Liver (tissue), 9 donors: ENCODE data around the gene UIMC1. TPM values are rescaled to one million over a fixed set of nuclear protein-coding genes. Genes with fewer than 3 reads are reported as not detected.

Experiments used
- DNase-seq: peaks from one replicate; pipeline ENCODE4 v3.0.0-alpha.2; 2017; ENCODE audit warnings: low spot score
- H3K27ac ChIP-seq, 2 donors: one replicate each; pipeline ENCODE4 v1.7.0; 2013; ENCODE audit warnings: inconsistent platforms in 2 of 2, low read length in 2 of 2, control low read depth in 1 of 2, low read depth in 1 of 2, mild to moderate bottlenecking in 1 of 2
- H3K27me3 ChIP-seq, 4 donors: one replicate each; pipeline versions ENCODE4 v1.6.1 to v1.7.0; 2013; ENCODE audit warnings: low read length in 3 of 4, inconsistent platforms in 1 of 4, mild to moderate bottlenecking in 1 of 4, moderate library complexity in 1 of 4; ENCODE audit not compliant: control insufficient read depth in 4 of 4, insufficient read depth in 4 of 4
- H3K36me3 ChIP-seq, 4 donors: one replicate each; pipeline versions ENCODE4 v1.6.1 to v1.7.0; 2013; ENCODE audit warnings: low read length in 3 of 4, mild to moderate bottlenecking in 3 of 4, low read depth in 1 of 4, moderate library complexity in 1 of 4; ENCODE audit not compliant: control insufficient read depth in 4 of 4, insufficient read depth in 3 of 4
- H3K4me1 ChIP-seq, 4 donors: one replicate each; pipeline versions ENCODE4 v1.6.1 to v1.7.0; 2013; ENCODE audit warnings: low read length in 3 of 4, mild to moderate bottlenecking in 3 of 4, moderate library complexity in 1 of 4; ENCODE audit not compliant: control insufficient read depth in 4 of 4, insufficient read depth in 4 of 4
- H3K4me3 ChIP-seq, 3 donors: one replicate each; pipeline versions ENCODE4 v1.6.1 to v1.7.0; 2013; ENCODE audit warnings: low read length in 3 of 3, control low read depth in 1 of 3, low read depth in 1 of 3, mild to moderate bottlenecking in 1 of 3
- H3K9ac ChIP-seq, 2 donors: one replicate each; pipeline ENCODE4 v1.7.0; 2013; ENCODE audit warnings: low read length in 2 of 2, mild to moderate bottlenecking in 2 of 2, moderate library complexity in 2 of 2, control low read depth in 1 of 2, low read depth in 1 of 2
- H3K9me3 ChIP-seq, 4 donors: one replicate each; pipeline versions ENCODE4 v1.6.1 to v1.7.0; 2013; ENCODE audit warnings: low read length in 3 of 4; ENCODE audit not compliant: control insufficient read depth in 4 of 4
- EGR1 ChIP-seq, 2 donors: IDR thresholded peaks; 2 replicates each; pipeline ENCODE4 v1.6.1; 2016 to 2018; ENCODE audit warnings: antibody characterized with exemption in 2 of 2, low read depth in 2 of 2
- FOXA1 ChIP-seq: IDR thresholded peaks from 2 replicates; pipeline ENCODE4 v1.6.1; 2016; ENCODE audit warnings: antibody characterized with exemption
- FOXA2 ChIP-seq: IDR thresholded peaks from 2 replicates; pipeline ENCODE4 v1.6.1; 2016; ENCODE audit warnings: antibody characterized with exemption
- HNF4G ChIP-seq: IDR thresholded peaks from 2 replicates; pipeline ENCODE4 v1.6.1; 2016; ENCODE audit warnings: antibody characterized with exemption
- JUND ChIP-seq, 2 donors: IDR thresholded peaks; 2 replicates each; pipeline ENCODE4 v1.6.1; 2016; ENCODE audit warnings: antibody characterized with exemption in 2 of 2
- NR2F2 ChIP-seq: IDR thresholded peaks from 2 replicates; pipeline ENCODE4 v1.6.1; 2016; ENCODE audit warnings: antibody characterized with exemption
- RAD21 ChIP-seq, 2 donors: IDR thresholded peaks; 2 replicates each; pipeline ENCODE4 v1.6.1; 2016; ENCODE audit warnings: antibody characterized with exemption in 2 of 2, mild to moderate bottlenecking in 2 of 2
- SP1 ChIP-seq: IDR thresholded peaks from 2 replicates; pipeline ENCODE4 v1.6.1; 2018; ENCODE audit warnings: antibody characterized with exemption, mild to moderate bottlenecking
- TAF1 ChIP-seq: conservative IDR thresholded peaks from 2 replicates; pipeline ENCODE4 v1.6.1; 2016; ENCODE audit warnings: antibody characterized with exemption, mild to moderate bottlenecking
- YY1 ChIP-seq: IDR thresholded peaks from 2 replicates; pipeline ENCODE4 v1.6.1; 2016; ENCODE audit warnings: antibody characterized with exemption, mild to moderate bottlenecking
- WGBS: extraction: QIAGEN DNeasy Blood & Tissue Kit; methylation state at CpG from one replicate; pipeline ENCODE4 v1.1.7; 2013; 5-methylcytosine and 5-hydroxymethylcytosine counted together
- polyA plus RNA-seq, 2 donors: library from polyadenylated mRNA; stranded (reverse) in 1 of 2; unstranded in 1 of 2; fragments of 200-250 nt in 1 of 2; fragments of >200 nt in 1 of 2; fragmentation: Nextera tagmentation in 1 of 2; extraction: Ambion mirVana in 1 of 2; gene quantifications; one replicate each; pipeline versions ENCODE4 v1.2.1 to v1.2.3, GENCODE V29; 2013 to 2015
- total RNA-seq, 2 donors: library from RNA; depleted of rRNA; stranded (reverse); fragments of >200 nt; gene quantifications; one replicate each; pipeline ENCODE4 v1.2.3, GENCODE V29; 2014
- TF ChIP-seq, protein P1 (sequence below): fragments of 150-350 bp; IDR thresholded peaks from 2 replicates; pipeline ENCODE4 v1.5.1; 2017; ENCODE audit warnings: improper control_type of control experiment, low read depth, low read length; ENCODE audit not compliant: missing input control
- TF ChIP-seq, protein P2 (sequence below): IDR thresholded peaks from 2 replicates; pipeline ENCODE4 v1.6.1; 2016; ENCODE audit warnings: antibody characterized with exemption, mild to moderate bottlenecking
- TF ChIP-seq, protein P3 (sequence below): IDR thresholded peaks from 2 replicates; pipeline ENCODE4 v1.6.1; 2016; ENCODE audit warnings: antibody characterized with exemption
- TF ChIP-seq, protein P4 (sequence below): IDR thresholded peaks from 2 replicates; pipeline ENCODE4 v1.6.1; 2016; ENCODE audit warnings: antibody characterized with exemption
- donor health status: healthy.
- donor health status: healthy.
- donor health status: healthy.
- donor health status: healthy.
- donor health status: healthy.

Gene UIMC1
- total and polyA plus RNA-seq, 4 donors, result 5.9 to 26.0 (median 11.7) TPM

DNA sequence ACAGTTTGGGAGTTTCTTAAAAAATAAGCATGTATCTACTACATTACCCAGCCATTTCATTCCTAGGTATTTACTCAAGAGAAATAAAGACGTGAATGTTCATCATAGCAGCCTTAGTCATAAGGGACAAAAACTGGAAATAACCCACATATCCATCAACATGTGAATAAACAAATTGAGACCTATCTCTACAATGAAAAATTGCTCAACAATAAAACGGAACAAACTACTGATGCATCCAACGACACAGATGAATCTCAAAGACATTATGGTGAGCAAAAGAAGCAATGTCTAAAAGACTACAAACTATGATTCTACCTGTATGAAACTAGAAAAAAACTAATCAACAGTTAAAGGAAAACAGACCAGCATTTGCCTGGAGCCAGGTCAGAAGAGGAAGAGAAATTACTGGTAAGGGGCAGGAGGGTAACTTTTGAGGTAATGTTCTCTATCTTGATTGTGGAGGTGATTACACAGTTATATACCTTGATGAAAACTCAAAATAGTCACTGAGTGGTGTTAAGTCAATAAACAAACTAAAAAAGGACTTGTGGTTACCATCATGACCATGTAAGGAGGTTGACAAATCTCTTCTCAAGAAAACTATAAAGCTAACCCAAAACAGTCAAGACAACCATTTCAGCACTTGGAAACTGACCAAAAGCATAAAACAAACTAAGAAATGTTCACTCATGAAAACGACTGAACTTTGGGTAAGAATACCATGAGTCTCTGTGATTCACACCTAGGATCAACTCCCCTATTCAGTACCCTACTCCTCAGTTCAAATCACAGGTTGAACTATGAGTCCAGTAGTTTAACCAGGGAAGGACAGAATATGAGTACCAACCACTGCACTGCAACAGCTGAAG is 10.4 kb downstream of the UIMC1 start:
- H3K4me3 ChIP-seq, result no peak overlapping the region

DNA sequence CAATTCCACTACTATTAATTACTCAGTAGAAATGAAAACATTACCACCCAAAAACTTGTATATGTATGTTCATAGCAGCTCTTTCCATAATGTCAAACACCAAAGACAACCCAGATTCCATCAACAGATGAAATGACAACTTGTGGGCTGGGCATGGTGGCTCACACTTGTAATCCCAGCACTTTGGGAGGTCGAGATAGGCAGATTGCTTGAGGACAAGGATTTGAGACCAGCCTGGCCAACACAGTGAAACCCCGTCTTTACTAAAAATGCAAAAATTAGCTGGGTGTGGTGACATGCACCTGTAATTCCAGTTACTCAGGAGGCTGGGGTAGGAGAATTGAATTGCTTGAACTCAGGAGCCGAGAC is 11.5 kb downstream of the UIMC1 start:
- Histone ChIP-seq H3K27ac (peak overlapping the region in 1 of 2 donors; percentile 14), H3K9me3 (no peaks in the 10 kb centered on the region), H3K4me1 (peaks cover 0 to 6% (median 3%) of the 10 kb centered on the region in 4 donors), H3K27me3 (no peaks in the 10 kb centered on the region), H3K4me3 (no peak overlapping the region), H3K9ac (no peak overlapping the region), H3K36me3 (no peaks in the 10 kb centered on the region)
- DNase-seq, result no peak
- WGBS, result 93% methylated on average over 3 of the region's 3 CpGs
- no peak for TF ChIP-seq NR2F2
- TF ChIP-seq SP1, result no peak
- TF ChIP-seq, protein P1, sequence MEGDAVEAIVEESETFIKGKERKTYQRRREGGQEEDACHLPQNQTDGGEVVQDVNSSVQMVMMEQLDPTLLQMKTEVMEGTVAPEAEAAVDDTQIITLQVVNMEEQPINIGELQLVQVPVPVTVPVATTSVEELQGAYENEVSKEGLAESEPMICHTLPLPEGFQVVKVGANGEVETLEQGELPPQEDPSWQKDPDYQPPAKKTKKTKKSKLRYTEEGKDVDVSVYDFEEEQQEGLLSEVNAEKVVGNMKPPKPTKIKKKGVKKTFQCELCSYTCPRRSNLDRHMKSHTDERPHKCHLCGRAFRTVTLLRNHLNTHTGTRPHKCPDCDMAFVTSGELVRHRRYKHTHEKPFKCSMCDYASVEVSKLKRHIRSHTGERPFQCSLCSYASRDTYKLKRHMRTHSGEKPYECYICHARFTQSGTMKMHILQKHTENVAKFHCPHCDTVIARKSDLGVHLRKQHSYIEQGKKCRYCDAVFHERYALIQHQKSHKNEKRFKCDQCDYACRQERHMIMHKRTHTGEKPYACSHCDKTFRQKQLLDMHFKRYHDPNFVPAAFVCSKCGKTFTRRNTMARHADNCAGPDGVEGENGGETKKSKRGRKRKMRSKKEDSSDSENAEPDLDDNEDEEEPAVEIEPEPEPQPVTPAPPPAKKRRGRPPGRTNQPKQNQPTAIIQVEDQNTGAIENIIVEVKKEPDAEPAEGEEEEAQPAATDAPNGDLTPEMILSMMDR, result no peak
- no peak for TF ChIP-seq RAD21 (IDR thresholded peaks at IDR 0.05)
- TF ChIP-seq, protein P2, sequence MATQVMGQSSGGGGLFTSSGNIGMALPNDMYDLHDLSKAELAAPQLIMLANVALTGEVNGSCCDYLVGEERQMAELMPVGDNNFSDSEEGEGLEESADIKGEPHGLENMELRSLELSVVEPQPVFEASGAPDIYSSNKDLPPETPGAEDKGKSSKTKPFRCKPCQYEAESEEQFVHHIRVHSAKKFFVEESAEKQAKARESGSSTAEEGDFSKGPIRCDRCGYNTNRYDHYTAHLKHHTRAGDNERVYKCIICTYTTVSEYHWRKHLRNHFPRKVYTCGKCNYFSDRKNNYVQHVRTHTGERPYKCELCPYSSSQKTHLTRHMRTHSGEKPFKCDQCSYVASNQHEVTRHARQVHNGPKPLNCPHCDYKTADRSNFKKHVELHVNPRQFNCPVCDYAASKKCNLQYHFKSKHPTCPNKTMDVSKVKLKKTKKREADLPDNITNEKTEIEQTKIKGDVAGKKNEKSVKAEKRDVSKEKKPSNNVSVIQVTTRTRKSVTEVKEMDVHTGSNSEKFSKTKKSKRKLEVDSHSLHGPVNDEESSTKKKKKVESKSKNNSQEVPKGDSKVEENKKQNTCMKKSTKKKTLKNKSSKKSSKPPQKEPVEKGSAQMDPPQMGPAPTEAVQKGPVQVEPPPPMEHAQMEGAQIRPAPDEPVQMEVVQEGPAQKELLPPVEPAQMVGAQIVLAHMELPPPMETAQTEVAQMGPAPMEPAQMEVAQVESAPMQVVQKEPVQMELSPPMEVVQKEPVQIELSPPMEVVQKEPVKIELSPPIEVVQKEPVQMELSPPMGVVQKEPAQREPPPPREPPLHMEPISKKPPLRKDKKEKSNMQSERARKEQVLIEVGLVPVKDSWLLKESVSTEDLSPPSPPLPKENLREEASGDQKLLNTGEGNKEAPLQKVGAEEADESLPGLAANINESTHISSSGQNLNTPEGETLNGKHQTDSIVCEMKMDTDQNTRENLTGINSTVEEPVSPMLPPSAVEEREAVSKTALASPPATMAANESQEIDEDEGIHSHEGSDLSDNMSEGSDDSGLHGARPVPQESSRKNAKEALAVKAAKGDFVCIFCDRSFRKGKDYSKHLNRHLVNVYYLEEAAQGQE, result no peak
- TF ChIP-seq, protein P3, sequence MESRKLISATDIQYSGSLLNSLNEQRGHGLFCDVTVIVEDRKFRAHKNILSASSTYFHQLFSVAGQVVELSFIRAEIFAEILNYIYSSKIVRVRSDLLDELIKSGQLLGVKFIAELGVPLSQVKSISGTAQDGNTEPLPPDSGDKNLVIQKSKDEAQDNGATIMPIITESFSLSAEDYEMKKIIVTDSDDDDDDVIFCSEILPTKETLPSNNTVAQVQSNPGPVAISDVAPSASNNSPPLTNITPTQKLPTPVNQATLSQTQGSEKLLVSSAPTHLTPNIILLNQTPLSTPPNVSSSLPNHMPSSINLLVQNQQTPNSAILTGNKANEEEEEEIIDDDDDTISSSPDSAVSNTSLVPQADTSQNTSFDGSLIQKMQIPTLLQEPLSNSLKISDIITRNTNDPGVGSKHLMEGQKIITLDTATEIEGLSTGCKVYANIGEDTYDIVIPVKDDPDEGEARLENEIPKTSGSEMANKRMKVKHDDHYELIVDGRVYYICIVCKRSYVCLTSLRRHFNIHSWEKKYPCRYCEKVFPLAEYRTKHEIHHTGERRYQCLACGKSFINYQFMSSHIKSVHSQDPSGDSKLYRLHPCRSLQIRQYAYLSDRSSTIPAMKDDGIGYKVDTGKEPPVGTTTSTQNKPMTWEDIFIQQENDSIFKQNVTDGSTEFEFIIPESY, result no peak
- no peak for TF ChIP-seq HNF4G
- TF ChIP-seq, protein P4, sequence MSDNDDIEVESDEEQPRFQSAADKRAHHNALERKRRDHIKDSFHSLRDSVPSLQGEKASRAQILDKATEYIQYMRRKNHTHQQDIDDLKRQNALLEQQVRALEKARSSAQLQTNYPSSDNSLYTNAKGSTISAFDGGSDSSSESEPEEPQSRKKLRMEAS, result no peak
- TF ChIP-seq FOXA1, result no peak
- no peak for TF ChIP-seq EGR1 (IDR thresholded peaks at IDR 0.05; ENCODE audit: low read depth in 2 of 2)
- TF ChIP-seq YY1, result no peak
- TF ChIP-seq TAF1, result no peak
- no peak for TF ChIP-seq JUND (IDR thresholded peaks at IDR 0.05)
- TF ChIP-seq FOXA2, result no peak

More for the DNA sequence above, 10.4 kb downstream of the UIMC1 start:
- WGBS, result 60% methylated on average over 4 of the region's 4 CpGs
- Histone ChIP-seq H3K27ac (no peak overlapping the region), H3K9ac (no peak overlapping the region), H3K4me1 (peaks cover 0 to 6% (median 3%) of the 10 kb centered on the region in 4 donors), H3K9me3 (no peaks in the 10 kb centered on the region), H3K27me3 (no peaks in the 10 kb centered on the region), H3K36me3 (no peaks in the 10 kb centered on the region)
- DNase-seq, result no peak
- TF ChIP-seq FOXA1 (no peak), HNF4G (no peak), TAF1 (no peak), YY1 (no peak)
- TF ChIP-seq, protein P1, result no peak
- TF ChIP-seq, protein P4, result no peak
- TF ChIP-seq, protein P3, result no peak
